ENCODE results near the gene CTNNA3.

Gene CTNNA3

GRCh38 chr10:66095610-66096009, 1600.4 kb downstream of the CTNNA3 start:
- DNase-seq (ENCODE audit: low read depth) = no peak

GRCh38 chr10:66085906-66086305, 1610.1 kb downstream of the CTNNA3 start:
- no peak for DNase-seq (ENCODE audit: low read depth)

GRCh38 chr10:66071907-66072306, 1624.1 kb downstream of the CTNNA3 start:
- no peak for DNase-seq (ENCODE audit: low read depth)

- DNase-seq (ENCODE audit: low read depth) = no peak
These were observed 1637.4 kb downstream of the CTNNA3 start for GRCh38 chr10:66058594-66058993.

GRCh38 chr10:66049335-66049734, 1646.7 kb downstream of the CTNNA3 start:
- no peak for DNase-seq (ENCODE audit: low read depth)

- no peak for DNase-seq (ENCODE audit: low read depth)
These were observed 1650.1 kb downstream of the CTNNA3 start for GRCh38 chr10:66045859-66046258.

GRCh38 chr10:66041771-66042170, 1654.2 kb downstream of the CTNNA3 start:
- no peak for DNase-seq (ENCODE audit: low read depth)

GRCh38 chr10:66038623-66039022, 1657.4 kb downstream of the CTNNA3 start:
- no peak for DNase-seq (ENCODE audit: low read depth)

GRCh38 chr10:66026321-66026720, 1669.7 kb downstream of the CTNNA3 start:
- DNase-seq (ENCODE audit: low read depth) = no peak

GRCh38 chr10:66025186-66025585, 1670.8 kb downstream of the CTNNA3 start:
- DNase-seq (ENCODE audit: low read depth) = no peak

GRCh38 chr10:66021423-66021822, 1674.6 kb downstream of the CTNNA3 start:
- no peak for DNase-seq (ENCODE audit: low read depth)

- DNase-seq (ENCODE audit: low read depth) = no peak
These were observed 1687.8 kb downstream of the CTNNA3 start for GRCh38 chr10:66008221-66008620.

GRCh38 chr10:66006411-66006810, 1689.6 kb downstream of the CTNNA3 start:
- no peak for DNase-seq (ENCODE audit: low read depth)

GRCh38 chr10:65993451-65993850, 1702.5 kb downstream of the CTNNA3 start:
- no peak for DNase-seq (ENCODE audit: low read depth)

- no peak for DNase-seq (ENCODE audit: low read depth)
These were observed 1727.1 kb downstream of the CTNNA3 start for GRCh38 chr10:65968871-65969270.

- no peak for DNase-seq (ENCODE audit: low read depth)
These were observed 1727.6 kb downstream of the CTNNA3 start for GRCh38 chr10:65968437-65968836.

GRCh38 chr10:65964205-65964604, 1731.8 kb downstream of the CTNNA3 start:
- no peak for DNase-seq (ENCODE audit: low read depth)

GRCh38 chr10:65952086-65952485, 1743.9 kb downstream of the CTNNA3 start:
- no peak for DNase-seq (ENCODE audit: low read depth)

GRCh38 chr10:65950075-65950474, 1745.9 kb downstream of the CTNNA3 start:
- no peak for DNase-seq (ENCODE audit: low read depth)

GRCh38 chr10:65949526-65949925, 1746.5 kb downstream of the CTNNA3 start:
- no peak for DNase-seq (ENCODE audit: low read depth)

- no peak for DNase-seq (ENCODE audit: low read depth)
These were observed 1750.9 kb downstream of the CTNNA3 start for GRCh38 chr10:65945061-65945460.

GRCh38 chr10:65943451-65943850, 1752.5 kb downstream of the CTNNA3 start:
- DNase-seq (ENCODE audit: low read depth) = no peak

GRCh38 chr10:65940816-65941662, 1755.0 kb downstream of the CTNNA3 start:
- no peak for DNase-seq (ENCODE audit: low read depth)

- no peak for DNase-seq (ENCODE audit: low read depth)
These were observed 1755.9 kb downstream of the CTNNA3 start for GRCh38 chr10:65940105-65940504.
